ENCODE measurements around the gene PARD3. TPM values are rescaled to one million over a fixed set of nuclear protein-coding genes. Genes with fewer than 3 reads are reported as not detected.

The PARD3 gene
- total RNA-seq, 2 donors from 2014 or later, result 59.6 to 74.6 TPM

- Mint-ChIP-seq H3K27me3 (ENCODE audit: insufficient read depth) (no peaks in the 10 kb centered on the region), H3K36me3 (ENCODE audit: low read depth) (no peaks in the 10 kb centered on the region), H3K27ac (no peak overlapping the region), H3K9me3 (no peaks in the 10 kb centered on the region), H3K4me3 (no peak overlapping the region), H3K4me1 (peaks cover 10% of the 10 kb centered on the region)
- Histone ChIP-seq H3K36me3 (ENCODE audit: control insufficient read depth, insufficient read depth, low read length) (no peaks in the 10 kb centered on the region), H3K27ac (ENCODE audit: low read depth, low read length) (no peak overlapping the region), H3K27me3 (ENCODE audit: control insufficient read depth, insufficient read depth, low read length, poor library complexity, severe bottlenecking) (no peaks in the 10 kb centered on the region), H3K9me3 (ENCODE audit: control insufficient read depth, low read length) (no peaks in the 10 kb centered on the region), H3K9ac (ENCODE audit: extremely low read depth, low read length, poor library complexity, severe bottlenecking) (no peak overlapping the region), H3K4me1 (ENCODE audit: control insufficient read depth, insufficient read depth, low read length) (peaks cover 4% of the 10 kb centered on the region), H3K4me3 (ENCODE audit: low read length) (no peak overlapping the region)
- 75 to 80% methylated on average over 5 to 8 of the region's 8 CpGs for WGBS, 2 experiments (ENCODE audit: insufficient coverage in 1 of 2, insufficient read length in 1 of 2)
- DNase-seq, result no peak
- TF ChIP-seq CTCF (conservative IDR thresholded peaks at IDR 0.05), result no peak
Observed at GRCh38 chr10:34858003-34858402, 42.9 kb upstream of the PARD3 start.

- H3K27me3 Mint-ChIP-seq (ENCODE audit: insufficient read depth), result no peaks in the 10 kb centered on the region
- H3K27ac ChIP-seq (ENCODE audit: low read depth, low read length), result no peak overlapping the region
- H3K9me3 Mint-ChIP-seq, result no peaks in the 10 kb centered on the region
- H3K4me3 ChIP-seq (ENCODE audit: low read length), result no peak overlapping the region
- no peaks in the 10 kb centered on the region for H3K9me3 ChIP-seq (ENCODE audit: control insufficient read depth, low read length)
- WGBS, 2 experiments (ENCODE audit: insufficient coverage in 1 of 2, insufficient read length in 1 of 2), result 85 to 87% methylated on average over 6 of the region's 6 CpGs
- no peak for TF ChIP-seq CTCF (conservative IDR thresholded peaks at IDR 0.05)
- no peak overlapping the region for H3K27ac Mint-ChIP-seq
- no peaks in the 10 kb centered on the region for H3K27me3 ChIP-seq (ENCODE audit: control insufficient read depth, insufficient read depth, low read length, poor library complexity, severe bottlenecking)
- no peaks in the 10 kb centered on the region for H3K36me3 ChIP-seq (ENCODE audit: control insufficient read depth, insufficient read depth, low read length)
- H3K4me1 Mint-ChIP-seq, result no peaks in the 10 kb centered on the region
- H3K9ac ChIP-seq (ENCODE audit: extremely low read depth, low read length, poor library complexity, severe bottlenecking), result no peak overlapping the region
- H3K4me3 Mint-ChIP-seq, result no peak overlapping the region
- H3K36me3 Mint-ChIP-seq (ENCODE audit: low read depth), result no peaks in the 10 kb centered on the region
- H3K4me1 ChIP-seq (ENCODE audit: control insufficient read depth, insufficient read depth, low read length), result no peaks in the 10 kb centered on the region
- DNase-seq, result no peak
Observed at GRCh38 chr10:34854147-34854601, 39.1 kb upstream of the PARD3 start.

- no peaks in the 10 kb centered on the region for H3K9me3 ChIP-seq (ENCODE audit: control insufficient read depth, low read length)
- WGBS, 2 experiments (ENCODE audit: insufficient coverage in 1 of 2, insufficient read length in 1 of 2), result 79 to 90% methylated on average over 3 to 4 of the region's 4 CpGs
- Mint-ChIP-seq H3K27me3 (ENCODE audit: insufficient read depth) (no peaks in the 10 kb centered on the region), H3K9me3 (no peaks in the 10 kb centered on the region), H3K4me3 (no peak overlapping the region), H3K4me1 (no peaks in the 10 kb centered on the region), H3K27ac (no peak overlapping the region), H3K36me3 (ENCODE audit: low read depth) (no peaks in the 10 kb centered on the region)
- H3K9ac ChIP-seq (ENCODE audit: extremely low read depth, low read length, poor library complexity, severe bottlenecking), result no peak overlapping the region
- DNase-seq, result no peak
- no peak overlapping the region for H3K27ac ChIP-seq (ENCODE audit: low read depth, low read length)
- no peaks in the 10 kb centered on the region for H3K36me3 ChIP-seq (ENCODE audit: control insufficient read depth, insufficient read depth, low read length)
- no peaks in the 10 kb centered on the region for H3K4me1 ChIP-seq (ENCODE audit: control insufficient read depth, insufficient read depth, low read length)
- H3K4me3 ChIP-seq (ENCODE audit: low read length), result no peak overlapping the region
- no peak for TF ChIP-seq CTCF (conservative IDR thresholded peaks at IDR 0.05)
- no peaks in the 10 kb centered on the region for H3K27me3 ChIP-seq (ENCODE audit: control insufficient read depth, insufficient read depth, low read length, poor library complexity, severe bottlenecking)
Observed at GRCh38 chr10:34853357-34853756, 38.3 kb upstream of the PARD3 start.

Measured in endodermal cell (in vitro differentiated cells).